OCI-LY3 (cell line): Measurements from ENCODE around the gene SASH1.

Experiments used
- EZH2phosphoT487 ChIP-seq: fragments of 200-600 bp; shearing (Covaris generic); IDR thresholded peaks from 2 replicates; pipeline ENCODE4 v1.6.1; 2018; ENCODE audit warnings: antibody characterized with exemption, mixed run types, low read depth
- TF ChIP-seq, protein P1 (sequence below): fragments of 200-600, 300-600 bp; sonication (generic); IDR thresholded peaks from 2 replicates; pipeline ENCODE4 v1.5.1; 2014; ENCODE audit warnings: antibody characterized with exemption, low read length, low read depth

DNA sequence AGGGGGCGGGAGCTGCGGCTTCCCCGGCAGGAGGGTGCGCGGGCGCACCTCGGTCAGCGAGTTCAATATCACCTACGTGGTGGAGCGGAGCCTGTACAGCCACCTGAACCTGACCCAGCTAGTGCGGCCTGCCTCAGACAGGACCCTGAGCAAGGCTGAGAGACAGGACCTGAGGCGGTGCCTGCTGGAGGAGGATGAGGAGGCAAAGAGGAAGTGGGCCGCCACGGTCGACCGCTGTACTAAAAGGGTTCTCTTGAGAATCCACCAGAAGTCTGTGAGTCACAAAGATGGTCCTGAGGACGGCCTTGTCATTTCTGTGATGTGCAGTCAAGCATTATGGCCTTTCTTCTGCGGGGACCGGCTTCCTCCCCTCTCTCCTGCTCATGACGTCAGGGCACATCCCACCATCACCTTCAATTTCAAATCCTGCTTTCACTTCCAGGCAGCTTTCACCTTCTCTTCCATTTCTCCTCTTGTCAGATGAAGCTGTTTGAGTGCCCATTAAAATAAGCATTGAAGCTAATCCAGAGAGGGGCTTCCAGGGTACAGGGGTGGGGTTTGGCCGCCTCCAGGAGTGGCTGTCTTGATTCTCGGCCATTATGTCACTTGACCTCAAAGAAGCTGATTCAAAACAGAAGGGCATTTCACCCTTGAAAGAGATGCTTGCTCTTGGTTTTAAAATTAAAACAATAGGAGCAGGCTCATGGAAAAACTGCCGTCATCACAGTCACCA is 177.6 kb downstream of the SASH1 start:
- TF ChIP-seq, protein P1, sequence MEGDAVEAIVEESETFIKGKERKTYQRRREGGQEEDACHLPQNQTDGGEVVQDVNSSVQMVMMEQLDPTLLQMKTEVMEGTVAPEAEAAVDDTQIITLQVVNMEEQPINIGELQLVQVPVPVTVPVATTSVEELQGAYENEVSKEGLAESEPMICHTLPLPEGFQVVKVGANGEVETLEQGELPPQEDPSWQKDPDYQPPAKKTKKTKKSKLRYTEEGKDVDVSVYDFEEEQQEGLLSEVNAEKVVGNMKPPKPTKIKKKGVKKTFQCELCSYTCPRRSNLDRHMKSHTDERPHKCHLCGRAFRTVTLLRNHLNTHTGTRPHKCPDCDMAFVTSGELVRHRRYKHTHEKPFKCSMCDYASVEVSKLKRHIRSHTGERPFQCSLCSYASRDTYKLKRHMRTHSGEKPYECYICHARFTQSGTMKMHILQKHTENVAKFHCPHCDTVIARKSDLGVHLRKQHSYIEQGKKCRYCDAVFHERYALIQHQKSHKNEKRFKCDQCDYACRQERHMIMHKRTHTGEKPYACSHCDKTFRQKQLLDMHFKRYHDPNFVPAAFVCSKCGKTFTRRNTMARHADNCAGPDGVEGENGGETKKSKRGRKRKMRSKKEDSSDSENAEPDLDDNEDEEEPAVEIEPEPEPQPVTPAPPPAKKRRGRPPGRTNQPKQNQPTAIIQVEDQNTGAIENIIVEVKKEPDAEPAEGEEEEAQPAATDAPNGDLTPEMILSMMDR = no peak
- TF ChIP-seq EZH2phosphoT487 = no peak
